Chondrocyte (in vitro differentiated cells): ENCODE data around the gene FSD1L. TPM values are rescaled to one million over a fixed set of nuclear protein-coding genes. Genes with fewer than 3 reads are reported as not detected.

ENCODE experiments used
- DNase-seq: peaks from one replicate; pipeline ENCODE4 v3.0.0; 2021; ENCODE audit warnings: mixed read lengths, low spot score
- H3K27ac Mint-ChIP-seq: one replicate; pipeline ENCODE4 v1.8.0; 2021; ENCODE audit warnings: mild to moderate bottlenecking, moderate library complexity, mixed read lengths; ENCODE audit not compliant: unreplicated experiment
- H3K27me3 Mint-ChIP-seq: 2 replicates; pipeline ENCODE4 v1.8.0; 2021; ENCODE audit warnings: low read depth, mixed read lengths
- H3K36me3 Mint-ChIP-seq: 2 replicates; pipeline ENCODE4 v1.8.0; 2021; ENCODE audit warnings: low read depth, mixed read lengths
- H3K4me1 Mint-ChIP-seq: 2 replicates; pipeline ENCODE4 v1.8.0; 2021; ENCODE audit warnings: low read depth, mild to moderate bottlenecking, mixed read lengths
- H3K4me3 Mint-ChIP-seq: one replicate; pipeline ENCODE4 v1.8.0; 2021; ENCODE audit warnings: mild to moderate bottlenecking, moderate library complexity, mixed read lengths; ENCODE audit not compliant: unreplicated experiment
- H3K9me3 Mint-ChIP-seq: 2 replicates; pipeline ENCODE4 v1.8.0; 2021; ENCODE audit warnings: low read depth, mixed read lengths
- CTCF ChIP-seq: fragments of 200-600 bp; sonication (generic); IDR thresholded peaks from 2 replicates; pipeline ENCODE4 v1.5.0; 2021; ENCODE audit warnings: antibody characterized with exemption, mild to moderate bottlenecking, moderate library complexity
- long read RNA-seq: library from polyadenylated mRNA; stranded (forward); transcript quantifications from one replicate; pipeline ENCODE4 v2.0.0, GENCODE V29; 2021
- total RNA-seq: library from RNA; stranded (reverse); gene quantifications from 3 replicates; pipeline ENCODE4 v1.2.1, GENCODE V29; 2021

Gene FSD1L
- total RNA-seq = 5.6 to 8.0 TPM (median 5.7 TPM) in 3 replicates
- long read RNA-seq, partial matches to known transcripts = 0 of 3 reads
- long read RNA-seq, other reads (novel, unspliced or antisense) = 3 of 3 reads

- Mint-ChIP-seq H3K27ac (peak within 1 kb of the TSS; percentile 94), H3K4me1 (peaks cover 38% of the 10 kb centered on the region), H3K4me3 (peak within 1 kb of the TSS; percentile 79), H3K36me3 (no peaks in the 10 kb centered on the region), H3K9me3 (no peaks in the 10 kb centered on the region), H3K27me3 (no peaks in the 10 kb centered on the region)
- peak; percentile 56 for TF ChIP-seq CTCF
- peak; percentile 98 for DNase-seq
These were observed at the start of gene FSD1L for GRCh38 chr9:105447814-105448812. TSS of gene FSD1L (plus strand) at chr9:105448034. CDS start at chr9:105448221, 187 bp downstream.

- no peaks in the 10 kb centered on the region for H3K27me3 Mint-ChIP-seq
- H3K4me3 Mint-ChIP-seq = no peak overlapping the region
- no peak overlapping the region for H3K27ac Mint-ChIP-seq
- no peaks in the 10 kb centered on the region for H3K4me1 Mint-ChIP-seq
- no peak for DNase-seq
- TF ChIP-seq CTCF = no peak
- no peaks in the 10 kb centered on the region for H3K36me3 Mint-ChIP-seq
- no peaks in the 10 kb centered on the region for H3K9me3 Mint-ChIP-seq
These were observed 48.7 kb upstream of the FSD1L start for GRCh38 chr9:105399117-105399516.

GRCh38 chr9:105401651-105402050 is 46.2 kb upstream of the FSD1L start:
- Mint-ChIP-seq H3K4me3 (no peak overlapping the region), H3K4me1 (no peaks in the 10 kb centered on the region), H3K9me3 (peaks cover 3% of the 10 kb centered on the region), H3K27ac (no peak overlapping the region), H3K36me3 (no peaks in the 10 kb centered on the region), H3K27me3 (no peaks in the 10 kb centered on the region)
- DNase-seq = no peak
- TF ChIP-seq CTCF = peak; percentile 68

GRCh38 chr9:105403552-105404248 is 44.1 kb upstream of the FSD1L start:
- H3K9me3 Mint-ChIP-seq = peaks cover 9% of the 10 kb centered on the region
- H3K27me3 Mint-ChIP-seq = no peaks in the 10 kb centered on the region
- no peaks in the 10 kb centered on the region for H3K4me1 Mint-ChIP-seq
- DNase-seq = no peak
- no peak overlapping the region for H3K4me3 Mint-ChIP-seq
- no peak overlapping the region for H3K27ac Mint-ChIP-seq
- H3K36me3 Mint-ChIP-seq = peaks cover 3% of the 10 kb centered on the region
- TF ChIP-seq CTCF = no peak

- DNase-seq = no peak
- H3K4me1 Mint-ChIP-seq = no peaks in the 10 kb centered on the region
- no peak overlapping the region for H3K4me3 Mint-ChIP-seq
- no peaks in the 10 kb centered on the region for H3K27me3 Mint-ChIP-seq
- no peak overlapping the region for H3K27ac Mint-ChIP-seq
- H3K36me3 Mint-ChIP-seq = peaks cover 7% of the 10 kb centered on the region
- H3K9me3 Mint-ChIP-seq = peaks cover 13% of the 10 kb centered on the region
- no peak for TF ChIP-seq CTCF
These were observed 42.2 kb upstream of the FSD1L start for GRCh38 chr9:105405514-105406131.
